GM12878 (cell line): ENCODE data around the gene MARCHF2. TPM values are rescaled to one million over a fixed set of nuclear protein-coding genes. Genes with fewer than 3 reads are reported as not detected.

Experiments used
- ATAC-seq: fragments of 200-7000 bp; cut with Tn5 transposase; 3 replicates; pipeline ENCODE4 v1.9.1; 2020; ENCODE audit warnings: mild to moderate bottlenecking, moderate library complexity
- BruUV-seq: library from RNA; stranded (reverse); fragments of 400-500 nt; replicated peaks from 2 replicates; lab custom pipeline; 2021; lab: Mats Ljungman, UMichigan
- CTCF ChIA-PET: fragments of 300-600 bp; sonication (Branson Sonifier 250); formaldehyde crosslinking; extraction: SDS; loops from one replicate; lab custom pipeline; 2021; ENCODE audit warnings: inconsistent platforms; lab: Yijun Ruan, JAX
- POLR2A ChIA-PET: fragments of 350-600 bp; formaldehyde crosslinking; extraction: SDS; loops from one replicate; lab custom pipeline; 2021; ENCODE audit warnings: inconsistent platforms; lab: Charles Lee
- RAD21 ChIA-PET: fragments of 300-600 bp; sonication (Branson Sonifier 250); formaldehyde crosslinking; loops from one replicate; lab custom pipeline; 2023; ENCODE audit warnings: antibody characterized with exemption; ENCODE audit not compliant: unreplicated experiment; lab: Charles Lee
- SMC1A ChIA-PET: fragments of 300-600 bp; sonication (Branson Sonifier 250); formaldehyde crosslinking; loops from one replicate; lab custom pipeline; 2023; ENCODE audit not compliant: unreplicated experiment, uncharacterized antibody; lab: Charles Lee
- DNase-seq: peaks from one replicate; pipeline ENCODE4 v3.0.0-alpha.2; 2011; ENCODE audit warnings: low read depth, low spot score
- FAIRE-seq: peaks from 3 replicates; lab custom pipeline; 2011; peaks lifted over from hg19 to GRCh38; lab: Jason Lieb, UNC
- H2AFZ ChIP-seq: 2 replicates; pipeline ENCODE4 v1.6.0; 2011; ENCODE audit warnings: low read depth, low read length, control low read depth; ENCODE audit not compliant: control insufficient read depth
- H3K27ac ChIP-seq: 2 replicates; pipeline ENCODE4 v1.5.1; 2011; ENCODE audit warnings: control low read depth; ENCODE audit not compliant: control insufficient read depth, insufficient read depth
- H3K27me3 ChIP-seq, 2 experiments: replicated peaks in 1 of 2; 2 replicates each; pipeline versions ENCODE4 v1.6.0 to v1.6.1; 2011; ENCODE audit warnings: low read length in 1 of 2; ENCODE audit not compliant: control insufficient read depth in 2 of 2, insufficient read depth in 2 of 2
- H3K36me3 ChIP-seq, 2 experiments: 2 replicates each; pipeline ENCODE4 v1.5.1; 2011; ENCODE audit warnings: low read length in 1 of 2; ENCODE audit not compliant: control insufficient read depth in 2 of 2, insufficient read depth in 2 of 2
- H3K4me1 ChIP-seq: 2 replicates; pipeline ENCODE4 v1.6.1; 2011; ENCODE audit warnings: mild to moderate bottlenecking, low read length, moderate library complexity, mixed read lengths; ENCODE audit not compliant: control insufficient read depth, insufficient read depth
- H3K4me2 ChIP-seq: 2 replicates; pipeline ENCODE4 v1.6.0; 2011; ENCODE audit warnings: control low read depth; ENCODE audit not compliant: control insufficient read depth, insufficient read depth
- H3K4me3 ChIP-seq: fragments of 200-600 bp; sonication (generic); 2 replicates; pipeline ENCODE4 v1.5.1; 2016
- H3K79me2 ChIP-seq: 2 replicates; pipeline ENCODE4 v1.6.0; 2011; ENCODE audit warnings: low read length; ENCODE audit not compliant: control insufficient read depth, insufficient read depth
- H3K9ac ChIP-seq: 2 replicates; pipeline ENCODE4 v1.8.0; 2011; ENCODE audit warnings: low read length, control low read depth, mixed read lengths; ENCODE audit not compliant: control insufficient read depth, insufficient read depth
- H3K9me3 ChIP-seq: replicated peaks from 3 replicates; pipeline ENCODE4 v1.5.1; 2011; ENCODE audit warnings: mild to moderate bottlenecking, low read length; ENCODE audit not compliant: control insufficient read depth, insufficient read depth
- H4K20me1 ChIP-seq: 2 replicates; pipeline ENCODE4 v1.6.0; 2011; ENCODE audit not compliant: control insufficient read depth, insufficient read depth
- BHLHE40 ChIP-seq, 2 experiments: fragments of 450-650 bp in 1 of 2; IDR thresholded peaks; 2 replicates each; pipeline ENCODE4 v1.6.1; 2011 to 2017; ENCODE audit warnings: low read depth in 2 of 2, borderline replicate concordance in 1 of 2, improper control_type of control experiment in 1 of 2, low read length in 1 of 2, mild to moderate bottlenecking in 1 of 2
- FOXM1 ChIP-seq: IDR thresholded peaks from 2 replicates; pipeline ENCODE4 v1.6.1; 2012; ENCODE audit warnings: low read depth, mild to moderate bottlenecking, inconsistent platforms, low read length, moderate library complexity
- HCFC1 ChIP-seq: fragments of 150-350 bp; IDR thresholded peaks from 2 replicates; pipeline ENCODE4 v1.6.1; 2014; ENCODE audit warnings: low read length
- IRF4 ChIP-seq: IDR thresholded peaks from 2 replicates; pipeline ENCODE4 v1.6.1; 2011; ENCODE audit warnings: low read depth, low read length
- KAT2A ChIP-seq: conservative IDR thresholded peaks from 2 replicates; pipeline ENCODE4 v1.6.1; 2011; ENCODE audit warnings: low read depth, low read length; ENCODE audit not compliant: control insufficient read depth
- MEF2B ChIP-seq: fragments of 450-650 bp; IDR thresholded peaks from 2 replicates; pipeline ENCODE4 v1.6.1; 2018; ENCODE audit warnings: mild to moderate bottlenecking, moderate library complexity; ENCODE audit not compliant: partially characterized antibody, poor library complexity, severe bottlenecking
- NR2F1 ChIP-seq: fragments of 450-650 bp; conservative IDR thresholded peaks from 2 replicates; pipeline ENCODE4 v1.6.1; 2017; ENCODE audit warnings: mild to moderate bottlenecking
- RAD21 ChIP-seq: IDR thresholded peaks from 2 replicates; pipeline ENCODE4 v1.6.1; 2011; ENCODE audit warnings: mild to moderate bottlenecking, low read depth, low read length, moderate library complexity; ENCODE audit not compliant: insufficient read depth
- RELA ChIP-seq: fragments of 450-650 bp; IDR thresholded peaks from 2 replicates; pipeline ENCODE4 v1.8.0; 2014; ENCODE audit warnings: borderline replicate concordance; ENCODE audit not compliant: partially characterized antibody
- SIX5 ChIP-seq: IDR thresholded peaks from 2 replicates; pipeline ENCODE4 v1.6.1; 2011; ENCODE audit warnings: mild to moderate bottlenecking, low read depth, low read length, moderate library complexity; ENCODE audit not compliant: severe bottlenecking
- ZBED1 ChIP-seq: IDR thresholded peaks from 2 replicates; pipeline ENCODE4 v1.6.1; 2016; ENCODE audit warnings: borderline replicate concordance
- WGBS: methylation state at CpG from one replicate; pipeline ENCODE4 v1.1.6; 2016; ENCODE audit warnings: low lambda C conversion rate; ENCODE audit not compliant: insufficient replicate concordance, insufficient coverage; ENCODE audit errors: missing lambda C conversion rate; 5-methylcytosine and 5-hydroxymethylcytosine counted together
- in situ Hi-C: fragments of 300-500 bp; cut with MboI; formaldehyde crosslinking; loops from 9 replicates; pipeline ENCODE4 v1.14.3; 2018; ENCODE audit warnings: mixed read lengths
- intact Hi-C: fragments of 100-400 bp; cut with micrococcal nuclease; formaldehyde crosslinking; loops from one replicate; pipeline ENCODE4 v1.14.2; 2022; ENCODE audit not compliant: unreplicated experiment
- polyA plus RNA-seq, 11 experiments: library from polyadenylated mRNA; depleted of rRNA in 4 of 11; unstranded in 6 of 11; stranded (reverse) in 5 of 11; fragments of >200 nt; fragmentation: Nextera tagmentation in 4 of 11; fragmentation: Illumina TruSeq in 1 of 11; extraction: Ambion mirVana in 4 of 11; extraction: Trizol in 1 of 11; gene quantifications; 1 replicate in 1 of 11; 2 replicates in 10 of 11; pipeline versions ENCODE4 v1.2.1 to v1.2.3, GENCODE V29; 2011 to 2016; ENCODE audit warnings: inconsistent platforms in 2 of 11, missing spikeins in 2 of 11, low read depth in 1 of 11
- total RNA-seq, 4 experiments: library from RNA; depleted of rRNA in 3 of 4; stranded (reverse); fragments of >200 nt in 3 of 4; fragmentation: Illumina TruSeq in 1 of 4; extraction: Trizol in 1 of 4; gene quantifications; 2 replicates each; pipeline versions ENCODE4 v1.2.1 to v1.2.3, GENCODE V29; 2013 to 2021
- TF ChIP-seq, protein P1 (sequence below): fragments of 450-650 bp; formaldehyde crosslinking; IDR thresholded peaks from 2 replicates; pipeline ENCODE4 v1.4.0; 2022; ENCODE audit warnings: mild to moderate bottlenecking, moderate library complexity
- TF ChIP-seq, protein P2 (sequence below): IDR thresholded peaks from 2 replicates; pipeline ENCODE4 v1.6.1; 2012; ENCODE audit warnings: low read depth, low read length, improper control_type of control experiment

Gene MARCHF2
- total and polyA plus RNA-seq, 10 of the 15 experiments (the other 5 are each of a cell fraction or from before 2014, with no cell fraction given): 1.6 to 30.3 (median 10.8) TPM

DNA sequence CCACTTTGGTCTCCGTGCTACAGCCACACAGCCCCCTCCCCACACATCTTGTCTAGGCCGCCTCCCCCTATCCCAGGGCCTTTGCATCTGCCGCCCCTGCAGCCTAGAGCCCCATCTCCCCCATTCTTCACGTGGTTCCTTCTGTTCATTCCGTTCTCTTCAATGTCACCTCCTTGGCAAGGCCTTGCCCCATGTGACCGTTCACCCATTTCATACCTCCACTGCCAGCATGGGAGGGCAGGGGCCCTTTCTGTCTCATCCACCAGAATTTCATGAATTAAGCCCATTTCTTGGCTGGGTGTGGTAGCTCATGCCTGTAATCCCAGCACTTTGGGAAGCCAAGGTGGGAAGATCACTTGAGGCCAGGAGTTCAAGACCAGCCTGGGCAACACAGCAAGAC, 15.9 kb downstream of the MARCHF2 start:
- no peak for FAIRE-seq
- Histone ChIP-seq H3K4me1 (no peaks in the 10 kb centered on the region), H2AFZ (no peak overlapping the region), H3K27me3 (no peaks in the 10 kb centered on the region), H4K20me1 (no peaks in the 10 kb centered on the region), H3K27ac (no peak overlapping the region), H3K9me3 (no peaks in the 10 kb centered on the region), H3K4me3 (no peak overlapping the region), H3K4me2 (no peak overlapping the region), H3K36me3 (no peaks in the 10 kb centered on the region), H3K79me2 (no peaks in the 10 kb centered on the region), H3K9ac (no peak overlapping the region)
- no TSS peak for BruUV-seq
- ChIA-PET SMC1A (no interaction called here), CTCF (no interaction called here), POLR2A (no interaction called here), RAD21 (no interaction called here)
- intact Hi-C loops: no loop called here
- ATAC-seq: no peak
- TF ChIP-seq BHLHE40 (IDR thresholded peaks at IDR 0.05; ENCODE audit: borderline replicate concordance in 1 of 2, low read depth in 2 of 2, low read length in 1 of 2) (no peak), IRF4 (no peak)
- DNase-seq: no peak
- in situ Hi-C loops: no loop called here
- WGBS: 89% methylated on average over 6 of the region's 6 CpGs

DNA sequence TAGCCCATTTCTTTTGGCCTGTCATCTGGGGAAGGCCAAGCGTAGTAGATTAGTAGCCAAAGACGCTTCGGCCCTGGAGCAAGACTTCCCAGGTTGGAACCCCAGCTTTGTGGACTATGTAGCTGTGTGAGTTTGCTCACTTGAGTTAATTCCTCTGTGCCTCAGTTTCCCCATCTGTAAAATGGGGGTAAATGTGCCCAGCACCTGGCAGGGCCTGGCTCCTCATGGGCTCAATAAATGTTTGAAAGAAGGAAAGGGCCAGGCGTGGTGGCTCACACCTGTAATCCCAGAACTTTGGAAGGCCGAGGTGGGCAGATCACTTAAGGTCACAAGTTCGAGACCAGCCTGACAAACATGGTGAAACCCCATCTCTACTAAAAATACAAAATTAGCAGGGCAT, 16.7 kb downstream of the MARCHF2 start:
- H3K4me1 ChIP-seq: no peaks in the 10 kb centered on the region
- H3K4me3 ChIP-seq: no peak overlapping the region
- no TSS peak for BruUV-seq
- no peaks in the 10 kb centered on the region for H4K20me1 ChIP-seq
- ChIA-PET POLR2A (no interaction called here), RAD21 (no interaction called here), SMC1A (interaction anchor here (0.6 kb wide), 1 partner anchor 12 kb away, joined by 3 read pairs; no protein-coding TSS in a partner anchor), CTCF (no interaction called here)
- FAIRE-seq (no peak), DNase-seq (no peak), ATAC-seq (no peak)
- H3K9ac ChIP-seq: no peak overlapping the region
- H3K27ac ChIP-seq: no peak overlapping the region
- 90% methylated on average over 6 of the region's 6 CpGs for WGBS
- no peak overlapping the region for H3K4me2 ChIP-seq
- H3K27me3 ChIP-seq: no peaks in the 10 kb centered on the region
- intact Hi-C loops (no loop called here), in situ Hi-C loops (no loop called here)
- no peaks in the 10 kb centered on the region for H3K9me3 ChIP-seq
- no peaks in the 10 kb centered on the region for H3K79me2 ChIP-seq
- H2AFZ ChIP-seq: no peak overlapping the region
- H3K36me3 ChIP-seq: no peaks in the 10 kb centered on the region
- TF ChIP-seq, protein P1, sequence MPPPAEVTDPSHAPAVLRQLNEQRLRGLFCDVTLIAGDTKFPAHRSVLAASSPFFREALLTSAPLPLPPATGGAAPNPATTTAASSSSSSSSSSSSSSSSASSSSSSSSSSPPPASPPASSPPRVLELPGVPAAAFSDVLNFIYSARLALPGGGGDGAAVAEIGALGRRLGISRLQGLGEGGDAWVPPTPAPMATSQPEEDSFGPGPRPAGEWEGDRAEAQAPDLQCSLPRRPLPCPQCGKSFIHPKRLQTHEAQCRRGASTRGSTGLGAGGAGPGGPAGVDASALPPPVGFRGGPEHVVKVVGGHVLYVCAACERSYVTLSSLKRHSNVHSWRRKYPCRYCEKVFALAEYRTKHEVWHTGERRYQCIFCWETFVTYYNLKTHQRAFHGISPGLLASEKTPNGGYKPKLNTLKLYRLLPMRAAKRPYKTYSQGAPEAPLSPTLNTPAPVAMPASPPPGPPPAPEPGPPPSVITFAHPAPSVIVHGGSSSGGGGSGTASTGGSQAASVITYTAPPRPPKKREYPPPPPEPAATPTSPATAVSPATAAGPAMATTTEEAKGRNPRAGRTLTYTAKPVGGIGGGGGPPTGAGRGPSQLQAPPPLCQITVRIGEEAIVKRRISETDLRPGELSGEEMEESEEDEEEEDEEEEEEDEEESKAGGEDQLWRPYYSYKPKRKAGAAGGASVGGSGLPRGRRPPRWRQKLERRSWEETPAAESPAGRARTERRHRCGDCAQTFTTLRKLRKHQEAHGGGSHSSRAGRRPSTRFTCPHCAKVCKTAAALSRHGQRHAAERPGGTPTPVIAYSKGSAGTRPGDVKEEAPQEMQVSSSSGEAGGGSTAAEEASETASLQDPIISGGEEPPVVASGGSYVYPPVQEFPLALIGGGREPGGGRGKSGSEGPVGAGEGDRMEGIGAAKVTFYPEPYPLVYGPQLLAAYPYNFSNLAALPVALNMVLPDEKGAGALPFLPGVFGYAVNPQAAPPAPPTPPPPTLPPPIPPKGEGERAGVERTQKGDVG: no peak
- no peak for TF ChIP-seq KAT2A
- no peak for TF ChIP-seq MEF2B
- TF ChIP-seq, protein P2, sequence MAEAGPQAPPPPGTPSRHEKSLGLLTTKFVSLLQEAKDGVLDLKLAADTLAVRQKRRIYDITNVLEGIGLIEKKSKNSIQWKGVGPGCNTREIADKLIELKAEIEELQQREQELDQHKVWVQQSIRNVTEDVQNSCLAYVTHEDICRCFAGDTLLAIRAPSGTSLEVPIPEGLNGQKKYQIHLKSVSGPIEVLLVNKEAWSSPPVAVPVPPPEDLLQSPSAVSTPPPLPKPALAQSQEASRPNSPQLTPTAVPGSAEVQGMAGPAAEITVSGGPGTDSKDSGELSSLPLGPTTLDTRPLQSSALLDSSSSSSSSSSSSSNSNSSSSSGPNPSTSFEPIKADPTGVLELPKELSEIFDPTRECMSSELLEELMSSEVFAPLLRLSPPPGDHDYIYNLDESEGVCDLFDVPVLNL: no peak
- TF ChIP-seq SIX5: no peak
- no peak for TF ChIP-seq NR2F1
- TF ChIP-seq RAD21: no peak
- no peak for TF ChIP-seq FOXM1
- TF ChIP-seq RELA: no peak
- no peak for TF ChIP-seq HCFC1
- TF ChIP-seq ZBED1: no peak
